ENCODE results near the gene NELL2. TPM values are rescaled to one million over a fixed set of nuclear protein-coding genes. Genes with fewer than 3 reads are reported as not detected.

The NELL2 gene
- total RNA-seq, 2 donors from 2014 or later = 0.31 to 0.52 TPM

DNA sequence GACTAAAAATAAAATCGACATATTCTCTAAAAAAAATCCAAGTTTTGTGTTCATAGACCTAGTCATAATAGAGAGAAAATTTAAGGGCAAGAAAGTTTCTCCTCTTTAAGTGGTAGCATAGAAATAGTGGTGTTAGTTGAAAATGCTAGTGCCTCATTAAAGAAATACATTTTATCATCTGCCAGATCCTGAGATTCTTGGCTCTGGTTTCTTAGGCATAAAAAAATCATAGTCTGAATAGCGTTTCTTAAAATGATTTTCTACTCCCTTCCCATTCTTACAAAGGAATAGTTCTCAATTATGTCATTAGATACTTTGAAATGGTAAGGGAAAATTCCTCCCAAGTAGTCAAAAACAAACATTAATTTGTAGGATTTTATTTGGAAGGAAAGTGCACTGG lies 212.8 kb downstream of the NELL2 start:
- Histone ChIP-seq H3K27me3 (no peaks in the 10 kb centered on the region), H3K4me3 (no peak overlapping the region), H3K9me3 (no peaks in the 10 kb centered on the region), H3K36me3 (no peaks in the 10 kb centered on the region), H3K27ac (no peak overlapping the region), H3K4me1 (no peaks in the 10 kb centered on the region)
- no peak for DNase-seq (ENCODE audit: low spot score)
- TF ChIP-seq, protein P1, sequence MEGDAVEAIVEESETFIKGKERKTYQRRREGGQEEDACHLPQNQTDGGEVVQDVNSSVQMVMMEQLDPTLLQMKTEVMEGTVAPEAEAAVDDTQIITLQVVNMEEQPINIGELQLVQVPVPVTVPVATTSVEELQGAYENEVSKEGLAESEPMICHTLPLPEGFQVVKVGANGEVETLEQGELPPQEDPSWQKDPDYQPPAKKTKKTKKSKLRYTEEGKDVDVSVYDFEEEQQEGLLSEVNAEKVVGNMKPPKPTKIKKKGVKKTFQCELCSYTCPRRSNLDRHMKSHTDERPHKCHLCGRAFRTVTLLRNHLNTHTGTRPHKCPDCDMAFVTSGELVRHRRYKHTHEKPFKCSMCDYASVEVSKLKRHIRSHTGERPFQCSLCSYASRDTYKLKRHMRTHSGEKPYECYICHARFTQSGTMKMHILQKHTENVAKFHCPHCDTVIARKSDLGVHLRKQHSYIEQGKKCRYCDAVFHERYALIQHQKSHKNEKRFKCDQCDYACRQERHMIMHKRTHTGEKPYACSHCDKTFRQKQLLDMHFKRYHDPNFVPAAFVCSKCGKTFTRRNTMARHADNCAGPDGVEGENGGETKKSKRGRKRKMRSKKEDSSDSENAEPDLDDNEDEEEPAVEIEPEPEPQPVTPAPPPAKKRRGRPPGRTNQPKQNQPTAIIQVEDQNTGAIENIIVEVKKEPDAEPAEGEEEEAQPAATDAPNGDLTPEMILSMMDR (IDR thresholded peaks at IDR 0.05) = no peak

DNA sequence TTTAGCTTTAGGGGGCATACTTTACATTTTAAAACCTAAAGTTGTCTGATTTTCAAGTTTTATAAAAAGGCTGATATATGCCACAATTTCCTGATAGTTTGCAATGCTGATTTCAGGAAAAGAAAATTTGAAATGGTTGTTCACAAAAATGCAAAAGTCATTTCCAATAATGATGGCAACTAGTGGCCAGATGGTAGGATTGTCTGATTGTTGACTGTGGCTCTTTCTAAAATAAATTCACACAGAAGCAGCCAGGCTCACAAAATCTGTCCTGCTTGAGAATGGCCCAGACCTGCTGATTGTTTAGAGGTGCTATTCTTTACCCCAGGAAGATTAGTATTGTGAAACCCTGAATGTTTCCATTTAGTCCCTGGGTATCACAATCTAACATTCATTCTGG lies 220.3 kb downstream of the NELL2 start:
- no peaks in the 10 kb centered on the region for H3K36me3 ChIP-seq
- no peaks in the 10 kb centered on the region for H3K4me1 ChIP-seq
- H3K4me3 ChIP-seq = no peak overlapping the region
- H3K27me3 ChIP-seq = no peaks in the 10 kb centered on the region
- TF ChIP-seq, protein P1 (IDR thresholded peaks at IDR 0.05) = no peak
- H3K27ac ChIP-seq = no peak overlapping the region
- no peaks in the 10 kb centered on the region for H3K9me3 ChIP-seq
- DNase-seq (ENCODE audit: low spot score) = no peak

DNA sequence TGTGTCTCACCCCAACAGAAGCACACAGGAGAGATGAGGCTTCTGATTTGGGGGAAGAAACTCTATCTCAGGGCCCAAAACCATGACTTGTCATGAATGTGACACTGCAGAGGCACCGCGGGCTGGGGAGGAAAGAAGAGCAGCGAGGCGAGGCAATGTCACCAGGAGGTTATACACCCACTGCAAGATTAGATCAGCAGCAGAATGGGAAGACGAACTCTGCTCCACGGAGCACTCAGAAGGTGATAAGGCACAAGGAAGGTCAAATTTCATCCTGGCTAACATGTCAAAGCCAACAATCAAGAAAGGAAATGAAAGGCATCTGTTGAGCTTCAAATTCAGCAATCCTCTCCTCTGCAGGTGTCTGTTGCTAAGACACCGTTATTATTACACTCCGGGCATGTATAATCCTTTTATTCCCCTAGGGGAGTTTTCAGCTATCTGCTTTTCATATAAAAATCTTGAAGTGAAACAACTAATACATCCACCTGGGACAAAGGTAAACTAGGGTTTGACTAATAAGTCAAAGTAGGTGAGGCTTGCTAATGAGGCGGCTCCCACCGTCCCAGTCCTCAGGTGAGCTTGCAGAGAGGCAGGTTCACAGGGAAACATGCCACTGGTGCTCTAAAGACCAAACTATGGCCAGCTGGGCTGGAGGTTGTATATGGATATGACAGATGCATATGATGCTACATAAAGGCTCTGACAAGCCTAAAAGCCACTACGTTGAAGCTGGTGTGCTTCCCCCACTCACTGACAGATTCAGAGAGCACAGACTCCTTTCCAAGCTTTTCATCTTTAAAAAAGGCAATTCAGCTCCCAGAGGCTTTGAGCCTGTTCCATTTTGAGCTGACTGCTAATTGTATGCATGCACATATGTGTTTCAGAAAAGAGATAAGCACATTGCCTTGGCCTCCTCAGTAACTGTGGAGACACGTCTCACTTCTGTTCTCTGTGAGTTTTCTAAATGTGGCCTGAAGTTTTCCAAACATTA lies 221.2 kb downstream of the NELL2 start:
- Histone ChIP-seq H3K36me3 (no peaks in the 10 kb centered on the region), H3K9me3 (no peaks in the 10 kb centered on the region), H3K4me3 (no peak overlapping the region), H3K27me3 (no peaks in the 10 kb centered on the region), H3K4me1 (no peaks in the 10 kb centered on the region), H3K27ac (no peak overlapping the region)
- TF ChIP-seq, protein P1 (IDR thresholded peaks at IDR 0.05) = no peak
- DNase-seq (ENCODE audit: low spot score) = no peak

- DNase-seq (ENCODE audit: low spot score) = no peak
- no peaks in the 10 kb centered on the region for H3K36me3 ChIP-seq
- H3K4me3 ChIP-seq = no peak overlapping the region
- H3K27ac ChIP-seq = no peak overlapping the region
- no peaks in the 10 kb centered on the region for H3K27me3 ChIP-seq
- H3K9me3 ChIP-seq = no peaks in the 10 kb centered on the region
- H3K4me1 ChIP-seq = no peaks in the 10 kb centered on the region
- TF ChIP-seq, protein P1 (IDR thresholded peaks at IDR 0.05) = no peak
These were observed 222.1 kb downstream of the NELL2 start for GRCh38 chr12:44653861-44654527.

DNA sequence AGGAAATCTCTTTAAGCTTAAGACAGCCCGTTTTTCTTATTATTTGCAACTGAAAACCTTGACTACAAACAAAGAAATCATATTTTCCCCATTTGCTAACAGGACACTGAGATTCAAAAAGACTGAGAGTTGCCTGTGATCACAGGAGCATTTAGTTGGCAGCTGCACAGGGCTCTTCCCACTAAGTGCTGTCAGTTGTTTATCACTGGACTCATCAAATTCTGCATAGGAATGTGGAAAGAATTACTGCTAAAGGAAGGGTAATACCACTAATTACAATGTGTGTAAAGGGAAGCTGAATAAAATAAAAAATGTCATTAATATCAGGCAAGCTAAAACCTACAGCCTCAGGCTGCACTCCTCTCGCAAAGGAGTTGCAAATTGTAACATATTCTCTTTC lies 226.4 kb downstream of the NELL2 start:
- DNase-seq (ENCODE audit: low spot score) = no peak
- H3K36me3 ChIP-seq = no peaks in the 10 kb centered on the region
- H3K4me3 ChIP-seq = no peak overlapping the region
- H3K9me3 ChIP-seq = no peaks in the 10 kb centered on the region
- H3K4me1 ChIP-seq = no peaks in the 10 kb centered on the region
- TF ChIP-seq, protein P1 (IDR thresholded peaks at IDR 0.05) = no peak
- H3K27ac ChIP-seq = no peak overlapping the region
- H3K27me3 ChIP-seq = no peaks in the 10 kb centered on the region

Measured in right atrium auricular region (tissue), 2 donors.